ENCODE data around the gene TPM3.
"Not testable (repeated sequence)": the region's sequence is repeated elsewhere in the genome, so short reads cannot be mapped to it uniquely, and the experiment has no call there.

TPM3 gene

GRCh38 chr1:154191990-154192461 lies at the start of gene TPM3:
TSS of gene TPM3 (minus strand) at chr1:154192100. CDS start at chr1:154192018, 82 bp downstream.
- DNase-seq: no peak

- DNase-seq: no peak
Measured at GRCh38 chr1:154240294-154240833, 48.5 kb upstream of the TPM3 start.

- no peak for DNase-seq
Measured at GRCh38 chr1:154239491-154239890, 47.6 kb upstream of the TPM3 start.

GRCh38 chr1:154237880-154238506 lies 46.1 kb upstream of the TPM3 start:
- no peak for DNase-seq

GRCh38 chr1:154237435-154237834 lies 45.5 kb upstream of the TPM3 start:
- DNase-seq: no peak

- DNase-seq: no peak
Measured at GRCh38 chr1:154236855-154237254, 45.0 kb upstream of the TPM3 start.

GRCh38 chr1:154233127-154233526 lies 41.2 kb upstream of the TPM3 start:
- not testable (repeated sequence) for DNase-seq

- not testable (repeated sequence) for DNase-seq
Measured at GRCh38 chr1:154231112-154231511, 39.2 kb upstream of the TPM3 start.

- no peak for DNase-seq
Measured at GRCh38 chr1:154225370-154225769, 33.5 kb upstream of the TPM3 start.

- DNase-seq: no peak
Measured at GRCh38 chr1:154223621-154224020, 31.7 kb upstream of the TPM3 start.

- DNase-seq: no peak
Measured at GRCh38 chr1:154222918-154223317, 31.0 kb upstream of the TPM3 start.

- no peak for DNase-seq
Measured at GRCh38 chr1:154222518-154222917, 30.6 kb upstream of the TPM3 start.

- DNase-seq: peak; percentile 78 to 81
Measured at GRCh38 chr1:154221278-154222001, 29.5 kb upstream of the TPM3 start.

GRCh38 chr1:154220970-154221277 lies 29.0 kb upstream of the TPM3 start:
- DNase-seq: no peak

- DNase-seq: peak; percentile 99
Measured at GRCh38 chr1:154220071-154220969, 28.4 kb upstream of the TPM3 start, which contains the start of gene UBAP2L. TSS of gene UBAP2L (plus strand) at chr1:154220955. CDS start at chr1:154225124, 4,169 bp downstream.

GRCh38 chr1:154219541-154219940 lies 27.6 kb upstream of the TPM3 start:
- peak in 1 of 2 donors; percentile 18 for DNase-seq

GRCh38 chr1:154218545-154218944 lies 26.6 kb upstream of the TPM3 start:
- no peak for DNase-seq

- no peak for DNase-seq
Measured at GRCh38 chr1:154213274-154213673, 21.4 kb upstream of the TPM3 start.

- DNase-seq: no peak
Measured at GRCh38 chr1:154212083-154212482, 20.2 kb upstream of the TPM3 start.

GRCh38 chr1:154208677-154209388 lies 16.9 kb upstream of the TPM3 start:
- no peak for DNase-seq

- no peak for DNase-seq
Measured at GRCh38 chr1:154207262-154207661, 15.4 kb upstream of the TPM3 start.

- peak in 1 of 2 donors; percentile 23 for DNase-seq
Measured at GRCh38 chr1:154206196-154206595, 14.3 kb upstream of the TPM3 start, which contains the start of gene CFAP141. TSS of gene CFAP141 (minus strand) at chr1:154206333. CDS start at chr1:154206307, 26 bp downstream.
